Measurements from ENCODE around the gene PRUNE2. TPM values are rescaled to one million over a fixed set of nuclear protein-coding genes. Genes with fewer than 3 reads are reported as not detected.

Gene PRUNE2
- total and polyA plus RNA-seq, 7 experiments from 2014 or later = 0.78 to 1.6 TPM; not detected in 5

DNA sequence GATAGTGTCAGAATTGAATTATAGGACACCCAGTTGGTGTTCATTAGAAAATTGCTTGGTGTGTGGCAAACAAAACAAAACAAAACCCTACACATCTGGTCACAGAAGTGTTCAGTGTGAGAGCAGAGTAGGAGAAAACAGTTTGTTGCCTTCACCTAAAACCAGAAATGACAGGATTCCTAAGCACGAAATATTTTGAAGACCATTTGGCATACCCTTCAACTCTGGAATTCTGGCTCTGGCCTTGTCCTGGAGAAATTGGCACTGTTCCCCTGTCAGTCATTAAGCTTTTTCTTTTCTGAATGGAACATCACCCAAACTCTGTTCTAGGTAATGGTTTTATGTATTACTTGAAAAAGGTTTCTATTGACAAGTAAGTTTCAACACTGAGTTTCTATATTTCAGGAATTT lies 251.9 kb downstream of the PRUNE2 start:
- H3K4me3 Mint-ChIP-seq = no peak overlapping the region
- no peak overlapping the region for H3K27ac ChIP-seq (ENCODE audit: low read depth, low read length)
- CTCF ChIA-PET = no interaction called here

DNA sequence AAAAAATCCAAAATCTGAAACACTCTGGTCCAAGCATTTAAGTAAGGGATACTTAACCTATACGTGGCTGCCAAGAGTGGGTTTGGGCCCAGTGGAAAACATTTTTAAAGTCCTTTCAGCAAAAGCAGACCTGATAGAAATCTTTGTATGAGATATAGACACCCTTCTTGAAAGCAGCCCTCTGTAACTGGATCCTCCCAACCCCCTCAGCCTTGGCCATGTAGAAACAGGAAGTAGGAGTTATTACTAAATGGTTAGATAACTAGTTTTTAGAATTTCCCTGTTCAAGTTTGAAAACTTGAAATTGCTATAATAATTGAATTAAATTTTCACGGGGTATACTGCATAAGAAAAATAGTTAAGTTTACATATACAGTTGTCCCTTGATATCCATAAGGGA lies 253.0 kb downstream of the PRUNE2 start:
- ATAC-seq (no peak), DNase-seq (no peak)
- CTCF ChIA-PET = no interaction called here
- Histone ChIP-seq H3K4me1 (ENCODE audit: control insufficient read depth in 2 of 2, insufficient read depth in 2 of 2, low read length in 2 of 2) (peaks cover 8 to 13% of the 10 kb centered on the region in 2 donors), H3K27me3 (ENCODE audit: control insufficient read depth in 2 of 2, insufficient read depth in 2 of 2, low read length in 2 of 2) (no peaks in the 10 kb centered on the region), H3K36me3 (ENCODE audit: control insufficient read depth in 2 of 3, insufficient read depth in 3 of 3, low read length in 3 of 3) (no peaks in the 10 kb centered on the region), H3K9me3 (ENCODE audit: control insufficient read depth in 2 of 3, low read length in 3 of 3) (no peaks in the 10 kb centered on the region), H3K4me3 (ENCODE audit: low read length) (no peak overlapping the region), H3K27ac (ENCODE audit: low read depth, low read length) (no peak overlapping the region)
- intact Hi-C loops (cut with micrococcal nuclease) = loop anchor here in 1 of 2 donors (5.0 to 10.0 kb wide), 3 partner anchors 76 to 758 kb away; partner anchors contain the start of genes PCSK5 and VPS13A
- Mint-ChIP-seq H3K4me1 (peaks cover 17 to 62% (median 30%) of the 10 kb centered on the region in 7 donors), H3K9me3 (peaks cover 0 to 3% (median 0%) of the 10 kb centered on the region in 11 donors), H3K27ac (no peak overlapping the region), H3K4me3 (no peak overlapping the region), H3K27me3 (no peaks in the 10 kb centered on the region), H3K36me3 (peaks cover 0 to 6% (median 0%) of the 10 kb centered on the region in 5 donors)
- POLR2A ChIA-PET = no interaction called here

More for the DNA sequence above, 251.9 kb downstream of the PRUNE2 start:
- intact Hi-C loops (cut with micrococcal nuclease) = loop anchor here in 1 of 2 donors (5.0 to 10.0 kb wide), 3 partner anchors 77 to 759 kb away; partner anchors contain the start of genes PCSK5 and VPS13A
- DNase-seq (no peak), ATAC-seq (no peak)
- peaks cover 8 to 13% of the 10 kb centered on the region in 2 donors for H3K4me1 ChIP-seq (ENCODE audit: control insufficient read depth in 2 of 2, insufficient read depth in 2 of 2, low read length in 2 of 2)
- Mint-ChIP-seq H3K27ac (no peak overlapping the region), H3K9me3 (no peaks in the 10 kb centered on the region), H3K4me1 (peaks cover 17 to 67% (median 30%) of the 10 kb centered on the region in 7 donors), H3K27me3 (peaks cover 0 to 6% (median 0%) of the 10 kb centered on the region in 5 donors), H3K36me3 (peaks cover 0 to 6% (median 0%) of the 10 kb centered on the region in 5 donors)
- POLR2A ChIA-PET = interaction anchor here (1.0 kb wide), 1 partner anchor 11 kb away, joined by 3 read pairs; no protein-coding TSS in a partner anchor
- H3K4me3 ChIP-seq (ENCODE audit: low read length) = no peak overlapping the region
- no peaks in the 10 kb centered on the region for H3K27me3 ChIP-seq (ENCODE audit: control insufficient read depth in 2 of 2, insufficient read depth in 2 of 2, low read length in 2 of 2)
- H3K9me3 ChIP-seq (ENCODE audit: control insufficient read depth in 2 of 3, low read length in 3 of 3) = no peaks in the 10 kb centered on the region
- no peaks in the 10 kb centered on the region for H3K36me3 ChIP-seq (ENCODE audit: control insufficient read depth in 2 of 3, insufficient read depth in 3 of 3, low read length in 3 of 3)

DNA sequence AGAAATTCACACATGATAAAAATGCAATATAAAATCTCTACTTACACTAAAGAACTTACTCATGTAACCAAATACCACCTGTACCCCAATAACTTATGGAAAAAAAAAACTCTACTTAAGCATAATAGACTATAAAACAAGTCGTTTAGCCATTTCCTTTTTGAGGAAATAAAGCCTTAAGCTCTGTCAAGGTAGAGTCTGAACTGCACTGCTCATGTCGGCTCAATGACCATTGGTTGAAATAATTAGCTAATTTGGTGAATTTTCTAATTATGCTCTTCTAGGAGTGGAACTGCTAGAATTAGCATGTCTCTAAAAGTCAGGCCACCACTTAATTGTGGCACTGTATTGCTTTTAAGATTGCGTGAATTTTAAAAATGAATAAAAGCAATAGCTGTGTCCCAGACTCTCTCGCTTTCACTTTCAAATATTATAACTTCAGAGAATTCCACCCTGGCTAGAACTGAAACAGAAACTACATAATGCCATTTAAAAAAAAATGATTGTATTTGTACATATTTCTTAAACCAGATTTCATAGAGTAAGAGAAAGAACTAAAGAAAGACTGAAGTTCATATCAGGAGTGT lies 254.7 kb downstream of the PRUNE2 start:
- DNase-seq (peak in 2 of 9 donors; percentile 14 to 27), ATAC-seq (peak; percentile 66)
- CTCF ChIA-PET = no interaction called here
- H3K4me1 Mint-ChIP-seq = peaks cover 17 to 46% (median 30%) of the 10 kb centered on the region in 7 donors
- intact Hi-C loops (cut with micrococcal nuclease) = loop anchor here in 1 of 2 donors (1.0 to 10.0 kb wide), 4 partner anchors 74 to 756 kb away; partner anchors contain the start of genes PCSK5, RFK and VPS13A
- peak overlapping the region; percentile 8 to 85 (median 69) for H3K27ac Mint-ChIP-seq
- H3K36me3 Mint-ChIP-seq = peaks cover 0 to 6% (median 0%) of the 10 kb centered on the region in 5 donors
- H3K9me3 Mint-ChIP-seq = peaks cover 0 to 3% (median 0%) of the 10 kb centered on the region in 11 donors
- POLR2A ChIA-PET = no interaction called here
- Histone ChIP-seq H3K9me3 (ENCODE audit: control insufficient read depth in 2 of 3, low read length in 3 of 3) (no peaks in the 10 kb centered on the region), H3K4me3 (ENCODE audit: low read length) (peak overlapping the region; percentile 56), H3K36me3 (ENCODE audit: control insufficient read depth in 2 of 3, insufficient read depth in 3 of 3, low read length in 3 of 3) (no peaks in the 10 kb centered on the region), H3K4me1 (ENCODE audit: control insufficient read depth in 2 of 2, insufficient read depth in 2 of 2, low read length in 2 of 2) (peaks cover 8 to 11% of the 10 kb centered on the region in 2 donors), H3K27ac (ENCODE audit: low read depth, low read length) (peak overlapping the region; percentile 48), H3K27me3 (ENCODE audit: control insufficient read depth in 2 of 2, insufficient read depth in 2 of 2, low read length in 2 of 2) (no peaks in the 10 kb centered on the region)
- H3K4me3 Mint-ChIP-seq = peak overlapping the region; percentile 58 to 88 (median 80)
- peaks cover 0 to 4% (median 0%) of the 10 kb centered on the region in 5 donors for H3K27me3 Mint-ChIP-seq

DNA sequence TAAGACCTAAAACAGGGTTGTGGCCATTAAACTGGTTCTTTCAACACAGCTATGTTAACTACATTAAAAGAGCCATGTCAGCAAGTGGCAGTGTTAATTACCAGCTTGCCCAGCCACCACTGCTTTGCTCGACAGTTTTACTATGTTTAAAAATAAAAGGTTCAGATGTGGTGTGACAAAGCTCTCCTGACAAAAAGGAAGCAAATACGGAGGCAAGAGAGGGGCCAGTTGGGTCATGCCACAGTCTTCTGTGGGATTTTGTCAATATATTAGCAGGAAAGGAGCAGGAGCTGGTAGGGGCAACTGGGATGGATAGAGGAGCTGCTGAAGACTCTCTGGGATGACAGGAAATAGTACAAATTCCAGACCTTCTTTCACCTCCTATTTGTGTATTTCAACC lies 255.2 kb downstream of the PRUNE2 start:
- ATAC-seq (no peak), DNase-seq (no peak)
- H3K9me3 ChIP-seq (ENCODE audit: control insufficient read depth in 2 of 3, low read length in 3 of 3) = no peaks in the 10 kb centered on the region
- CTCF ChIA-PET = no interaction called here
- H3K27ac ChIP-seq (ENCODE audit: low read depth, low read length) = no peak overlapping the region
- H3K4me3 ChIP-seq (ENCODE audit: low read length) = peak overlapping the region; percentile 56
- H3K27ac Mint-ChIP-seq = peak overlapping the region; percentile 8 to 85 (median 69)
- H3K4me1 ChIP-seq (ENCODE audit: control insufficient read depth in 2 of 2, insufficient read depth in 2 of 2, low read length in 2 of 2) = peaks cover 6 to 8% of the 10 kb centered on the region in 2 donors
- intact Hi-C loops (cut with micrococcal nuclease) = loop anchor here in 1 of 2 donors (1.0 to 10.0 kb wide), 4 partner anchors 73 to 756 kb away; partner anchors contain the start of genes PCSK5, RFK and VPS13A
- peak overlapping the region; percentile 58 to 88 (median 80) for H3K4me3 Mint-ChIP-seq
- H3K27me3 Mint-ChIP-seq = peaks cover 0 to 4% (median 0%) of the 10 kb centered on the region in 5 donors
- no peaks in the 10 kb centered on the region for H3K27me3 ChIP-seq (ENCODE audit: control insufficient read depth in 2 of 2, insufficient read depth in 2 of 2, low read length in 2 of 2)
- peaks cover 17 to 42% (median 30%) of the 10 kb centered on the region in 7 donors for H3K4me1 Mint-ChIP-seq
- POLR2A ChIA-PET = no interaction called here
- peaks cover 0 to 6% (median 0%) of the 10 kb centered on the region in 5 donors for H3K36me3 Mint-ChIP-seq
- H3K36me3 ChIP-seq (ENCODE audit: control insufficient read depth in 2 of 3, insufficient read depth in 3 of 3, low read length in 3 of 3) = no peaks in the 10 kb centered on the region
- H3K9me3 Mint-ChIP-seq = peaks cover 0 to 3% (median 0%) of the 10 kb centered on the region in 11 donors

DNA sequence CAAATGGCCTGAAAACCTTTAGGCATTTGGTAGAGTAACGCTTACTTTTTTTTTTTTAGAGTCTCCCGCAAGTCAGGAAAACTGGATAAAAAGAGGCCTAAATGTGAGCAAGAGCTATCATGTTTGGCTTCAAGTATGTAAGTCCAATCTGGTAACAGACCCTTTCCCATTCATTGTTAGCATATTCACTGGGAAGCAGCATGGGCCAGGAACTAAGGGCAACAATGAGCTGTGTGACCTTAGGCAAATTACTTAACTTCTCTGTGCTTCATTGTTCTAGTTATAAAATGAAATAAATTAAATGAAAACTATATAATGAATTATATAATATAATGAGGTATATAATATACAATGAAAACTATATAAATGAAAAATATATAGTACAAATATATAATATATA lies 256.0 kb downstream of the PRUNE2 start:
- DNase-seq (no peak), ATAC-seq (no peak)
- Histone ChIP-seq H3K9me3 (ENCODE audit: control insufficient read depth in 2 of 3, low read length in 3 of 3) (no peaks in the 10 kb centered on the region), H3K4me3 (ENCODE audit: low read length) (no peak overlapping the region), H3K27ac (ENCODE audit: low read depth, low read length) (no peak overlapping the region), H3K4me1 (ENCODE audit: control insufficient read depth in 2 of 2, insufficient read depth in 2 of 2, low read length in 2 of 2) (peaks cover 4 to 8% of the 10 kb centered on the region in 2 donors), H3K27me3 (ENCODE audit: control insufficient read depth in 2 of 2, insufficient read depth in 2 of 2, low read length in 2 of 2) (no peaks in the 10 kb centered on the region), H3K36me3 (ENCODE audit: control insufficient read depth in 2 of 3, insufficient read depth in 3 of 3, low read length in 3 of 3) (no peaks in the 10 kb centered on the region)
- CTCF ChIA-PET = interaction anchor here (0.7 kb wide), 1 partner anchor 1384 kb away, joined by 3 read pairs; no protein-coding TSS in a partner anchor
- peaks cover 0 to 3% (median 0%) of the 10 kb centered on the region in 11 donors for H3K9me3 Mint-ChIP-seq
- H3K36me3 Mint-ChIP-seq = peaks cover 0 to 5% (median 0%) of the 10 kb centered on the region in 5 donors
- H3K4me3 Mint-ChIP-seq = no peak overlapping the region
- H3K4me1 Mint-ChIP-seq = peaks cover 17 to 34% (median 25%) of the 10 kb centered on the region in 7 donors
- H3K27me3 Mint-ChIP-seq = peaks cover 0 to 4% (median 0%) of the 10 kb centered on the region in 5 donors
- POLR2A ChIA-PET = interaction anchor here (0.6 kb wide), 1 partner anchor 247 kb away, joined by 3 read pairs; no protein-coding TSS in a partner anchor
- no peak overlapping the region for H3K27ac Mint-ChIP-seq
- intact Hi-C loops (cut with micrococcal nuclease) = loop anchor here in 1 of 2 donors (5.0 to 10.0 kb wide), 3 partner anchors 73 to 755 kb away; partner anchors contain the start of genes PCSK5 and VPS13A

DNA sequence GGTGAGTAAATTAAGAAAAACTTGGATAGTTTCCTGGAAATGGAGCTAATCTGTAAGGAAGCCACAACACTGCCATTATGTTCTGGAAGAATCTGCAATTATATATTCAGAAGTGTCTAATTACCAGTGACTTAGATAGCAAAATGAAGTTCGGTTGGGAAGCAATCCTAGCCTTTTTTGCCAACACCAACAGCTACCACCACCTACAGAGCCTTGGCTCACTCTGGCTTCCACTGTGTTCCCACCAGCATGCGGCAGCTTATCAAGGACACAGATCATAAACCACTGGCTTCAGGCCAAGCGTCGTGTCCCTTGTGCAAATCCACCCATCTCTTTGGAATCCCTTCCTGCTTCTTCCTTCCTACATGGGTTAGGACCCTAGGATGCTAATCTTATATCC lies 259.7 kb downstream of the PRUNE2 start:
- H3K27ac Mint-ChIP-seq = no peak overlapping the region

More for the DNA sequence above, 259.7 kb downstream of the PRUNE2 start:
- no peaks in the 10 kb centered on the region for H3K27me3 ChIP-seq (ENCODE audit: control insufficient read depth in 2 of 2, insufficient read depth in 2 of 2, low read length in 2 of 2)
- DNase-seq (no peak), ATAC-seq (no peak)
- peaks cover 0 to 5% (median 0%) of the 10 kb centered on the region in 5 donors for H3K27me3 Mint-ChIP-seq
- peaks cover 0 to 3% (median 0%) of the 10 kb centered on the region in 11 donors for H3K9me3 Mint-ChIP-seq
- intact Hi-C loops (cut with micrococcal nuclease) = no loop called here
- ChIA-PET CTCF (no interaction called here), POLR2A (no interaction called here)
- no peak overlapping the region for H3K27ac ChIP-seq (ENCODE audit: low read depth, low read length)
- peaks cover 9 to 17% (median 10%) of the 10 kb centered on the region in 7 donors for H3K4me1 Mint-ChIP-seq
- peaks cover 0 to 8% of the 10 kb centered on the region in 2 donors for H3K4me1 ChIP-seq (ENCODE audit: control insufficient read depth in 2 of 2, insufficient read depth in 2 of 2, low read length in 2 of 2)
- H3K36me3 Mint-ChIP-seq = no peaks in the 10 kb centered on the region
- H3K36me3 ChIP-seq (ENCODE audit: control insufficient read depth in 2 of 3, insufficient read depth in 3 of 3, low read length in 3 of 3) = no peaks in the 10 kb centered on the region
- H3K4me3 ChIP-seq (ENCODE audit: low read length) = no peak overlapping the region
- H3K9me3 ChIP-seq (ENCODE audit: control insufficient read depth in 2 of 3, low read length in 3 of 3) = no peaks in the 10 kb centered on the region
- H3K4me3 Mint-ChIP-seq = no peak overlapping the region

Data from naive thymus-derived CD4-positive, alpha-beta T cell (primary cell).